Measurements from ENCODE around the gene ZFP92.

ZFP92 gene

DNA sequence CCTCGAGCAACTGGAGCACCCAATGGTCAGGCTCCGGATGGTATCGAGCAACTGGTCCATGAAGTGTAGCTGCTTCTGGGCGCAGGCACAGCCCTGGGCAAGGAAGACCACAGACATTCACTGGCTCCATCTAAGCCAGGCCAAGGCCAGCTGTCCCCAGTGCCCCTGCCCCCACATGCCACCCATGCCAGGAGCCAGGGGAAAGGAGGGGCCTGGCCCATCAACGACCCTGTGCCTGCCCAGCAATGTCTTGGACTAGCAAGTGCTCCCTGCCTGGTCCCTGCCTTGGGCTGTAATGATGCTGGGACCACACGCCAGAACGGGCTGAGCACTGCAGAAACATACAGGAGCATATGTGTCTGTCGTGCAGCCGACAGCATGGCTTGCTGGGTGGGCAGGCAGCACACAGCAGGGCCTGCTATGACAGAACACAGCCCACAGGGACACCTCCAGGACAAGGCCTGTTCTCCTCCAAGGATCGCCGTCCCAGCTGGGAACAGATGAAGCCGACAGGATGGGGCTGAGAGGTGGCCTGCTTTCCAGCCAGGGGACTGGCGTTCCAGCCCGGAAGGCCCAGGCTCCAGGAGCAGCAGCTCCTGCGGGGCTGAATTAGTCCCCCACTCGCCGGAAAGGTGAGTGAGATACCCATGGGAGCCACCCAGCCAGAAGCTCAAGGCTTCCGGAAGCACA is 46.0 kb downstream of the ZFP92 start:
- TF ChIP-seq, protein P1, sequence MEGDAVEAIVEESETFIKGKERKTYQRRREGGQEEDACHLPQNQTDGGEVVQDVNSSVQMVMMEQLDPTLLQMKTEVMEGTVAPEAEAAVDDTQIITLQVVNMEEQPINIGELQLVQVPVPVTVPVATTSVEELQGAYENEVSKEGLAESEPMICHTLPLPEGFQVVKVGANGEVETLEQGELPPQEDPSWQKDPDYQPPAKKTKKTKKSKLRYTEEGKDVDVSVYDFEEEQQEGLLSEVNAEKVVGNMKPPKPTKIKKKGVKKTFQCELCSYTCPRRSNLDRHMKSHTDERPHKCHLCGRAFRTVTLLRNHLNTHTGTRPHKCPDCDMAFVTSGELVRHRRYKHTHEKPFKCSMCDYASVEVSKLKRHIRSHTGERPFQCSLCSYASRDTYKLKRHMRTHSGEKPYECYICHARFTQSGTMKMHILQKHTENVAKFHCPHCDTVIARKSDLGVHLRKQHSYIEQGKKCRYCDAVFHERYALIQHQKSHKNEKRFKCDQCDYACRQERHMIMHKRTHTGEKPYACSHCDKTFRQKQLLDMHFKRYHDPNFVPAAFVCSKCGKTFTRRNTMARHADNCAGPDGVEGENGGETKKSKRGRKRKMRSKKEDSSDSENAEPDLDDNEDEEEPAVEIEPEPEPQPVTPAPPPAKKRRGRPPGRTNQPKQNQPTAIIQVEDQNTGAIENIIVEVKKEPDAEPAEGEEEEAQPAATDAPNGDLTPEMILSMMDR (conservative IDR thresholded peaks at IDR 0.05; ENCODE audit: low read depth, low read length), result no peak
- DNase-seq (ENCODE audit: low read depth), result no peak
- no peak overlapping the region for H3K4me3 ChIP-seq (ENCODE audit: low read length)

DNA sequence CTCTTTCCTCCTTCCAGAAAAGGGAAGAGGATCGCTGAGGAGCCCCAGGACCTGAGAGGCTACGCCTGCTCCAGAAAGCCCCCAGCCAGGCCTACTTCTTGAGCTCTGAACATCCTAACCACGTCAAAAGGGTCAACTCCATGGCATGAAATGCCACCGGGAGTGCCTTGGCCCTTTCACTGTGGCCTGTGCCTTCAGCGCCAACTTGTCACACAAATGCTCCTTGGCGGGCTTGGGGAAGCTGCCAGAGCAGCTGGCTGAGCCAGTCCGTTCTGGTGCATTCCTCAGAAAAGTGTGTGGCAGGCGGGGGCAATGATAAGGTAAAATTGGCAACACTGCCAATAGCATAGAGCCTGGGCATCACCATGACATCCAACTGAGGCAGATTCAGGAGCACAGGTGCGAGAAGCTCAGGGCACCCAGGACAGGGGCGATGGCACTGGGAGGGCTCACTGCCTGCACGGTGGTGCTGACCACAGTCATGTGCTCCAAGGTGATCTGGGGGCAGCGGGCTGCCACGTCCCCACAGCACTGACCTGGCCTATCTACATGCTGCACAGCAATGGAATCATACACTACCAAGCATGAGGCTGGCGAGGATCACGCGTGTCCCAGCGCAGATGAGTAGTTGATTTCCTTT is 46.7 kb downstream of the ZFP92 start:
- H3K4me3 ChIP-seq (ENCODE audit: low read length), result no peak overlapping the region
- TF ChIP-seq, protein P1 (conservative IDR thresholded peaks at IDR 0.05; ENCODE audit: low read depth, low read length), result no peak
- no peak for DNase-seq (ENCODE audit: low read depth)

DNA sequence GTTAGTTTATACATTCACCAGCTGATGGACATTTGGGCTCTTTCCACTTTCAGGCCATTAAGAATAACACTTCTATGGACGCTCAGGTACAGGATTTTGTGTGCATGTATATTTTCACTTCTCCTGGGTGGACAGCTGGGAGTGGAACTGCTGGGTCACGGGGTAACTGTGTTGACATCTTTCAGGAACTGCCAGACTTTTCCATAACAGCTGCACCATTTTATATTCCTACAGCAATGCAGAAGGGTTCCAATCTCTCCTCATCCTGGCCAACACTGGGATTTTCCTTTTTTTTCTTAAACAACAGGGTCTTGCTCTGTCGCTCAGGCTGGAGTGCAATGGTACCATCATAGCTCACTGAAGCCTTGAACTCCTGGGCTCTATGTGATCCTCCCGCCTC is 47.2 kb downstream of the ZFP92 start:
- TF ChIP-seq, protein P1 (conservative IDR thresholded peaks at IDR 0.05; ENCODE audit: low read depth, low read length), result no peak
- no peak for DNase-seq (ENCODE audit: low read depth)
- no peak overlapping the region for H3K4me3 ChIP-seq (ENCODE audit: low read length)

DNA sequence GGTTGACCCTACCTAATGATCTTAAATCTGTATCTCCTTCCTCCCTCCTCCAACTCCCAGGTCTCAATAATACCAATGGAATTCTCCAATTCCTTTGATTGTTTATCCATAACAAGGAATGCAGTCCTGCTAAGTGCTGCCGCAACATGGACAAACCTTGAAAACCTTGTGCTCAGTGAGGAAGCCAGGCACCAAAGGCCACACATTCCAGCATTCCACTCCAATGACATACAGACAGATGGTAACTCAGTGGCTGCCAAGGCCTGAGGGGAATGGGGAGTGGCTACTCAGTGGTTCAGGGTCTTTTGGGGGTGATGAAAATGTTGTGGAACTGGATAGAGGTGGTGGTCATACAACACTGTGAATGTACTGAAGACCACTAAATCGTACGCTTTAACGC is 48.7 kb downstream of the ZFP92 start:
- TF ChIP-seq, protein P1 (conservative IDR thresholded peaks at IDR 0.05; ENCODE audit: low read depth, low read length), result peak; percentile 9
- peak; percentile 25 for DNase-seq (ENCODE audit: low read depth)
- H3K4me3 ChIP-seq (ENCODE audit: low read length), result no peak overlapping the region

DNA sequence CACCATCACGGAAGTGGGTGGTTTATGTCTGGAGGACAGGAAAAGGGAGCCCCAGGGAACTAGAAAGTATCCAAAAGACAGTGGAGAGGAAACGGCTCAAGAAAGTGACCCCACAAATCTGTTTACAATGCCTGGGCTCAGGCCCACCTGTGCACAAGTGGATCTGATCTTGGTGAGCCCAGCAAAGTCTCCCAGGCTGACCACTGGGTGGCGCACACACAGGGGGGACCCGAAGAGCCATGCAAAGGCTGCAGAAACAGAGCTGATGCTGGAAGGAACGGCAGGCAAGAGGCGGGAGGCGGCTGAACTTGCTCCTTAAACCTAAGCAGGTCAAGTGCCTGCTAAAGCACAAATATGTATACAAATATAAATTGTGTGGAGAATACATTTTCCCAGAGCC is 49.6 kb downstream of the ZFP92 start:
- no peak for DNase-seq (ENCODE audit: low read depth)
- TF ChIP-seq, protein P1 (conservative IDR thresholded peaks at IDR 0.05; ENCODE audit: low read depth, low read length), result peak; percentile 76
- no peak overlapping the region for H3K4me3 ChIP-seq (ENCODE audit: low read length)

Data from retinal pigment epithelial cell (primary cell).